OCI-LY1 (cell line): Measurements from ENCODE around the gene NKAP.

Experiments
- H2AFZ ChIP-seq: fragments of 200-600 bp; sonication (generic), shearing (Covaris generic); 2 replicates; pipeline ENCODE4 v1.6.0; 2014; ENCODE audit warnings: antibody characterized with exemption, mild to moderate bottlenecking, low read length
- H3F3A ChIP-seq: fragments of 200-600 bp; sonication (generic), shearing (Covaris generic); 2 replicates; pipeline ENCODE4 v1.6.0; 2014; ENCODE audit warnings: mild to moderate bottlenecking, antibody characterized with exemption, low read length, moderate library complexity; ENCODE audit not compliant: insufficient read depth
- H3K27ac ChIP-seq: fragments of 200-600 bp; sonication (generic); 2 replicates; pipeline ENCODE4 v1.5.1; 2014; ENCODE audit warnings: low read length, mixed run types, mild to moderate bottlenecking, low read depth; ENCODE audit not compliant: poor library complexity, severe bottlenecking
- H3K27me3 ChIP-seq: fragments of 200-600 bp; sonication (generic); 2 replicates; pipeline ENCODE4 v1.6.0; 2014; ENCODE audit warnings: antibody characterized with exemption, mild to moderate bottlenecking, low read length, moderate library complexity; ENCODE audit not compliant: insufficient read depth
- H3K36me3 ChIP-seq: fragments of 200-600 bp; sonication (generic); 2 replicates; pipeline ENCODE4 v1.6.1; 2014; ENCODE audit warnings: mild to moderate bottlenecking, antibody characterized with exemption, low read length, moderate library complexity, mixed read lengths; ENCODE audit not compliant: insufficient read depth
- H3K4me1 ChIP-seq: fragments of 200-600 bp; sonication (generic); 2 replicates; pipeline ENCODE4 v1.5.1; 2014; ENCODE audit warnings: mild to moderate bottlenecking, low read length, moderate library complexity; ENCODE audit not compliant: insufficient read depth, severe bottlenecking
- H3K4me2 ChIP-seq: fragments of 200-600 bp; sonication (generic), shearing (Covaris generic); 2 replicates; pipeline ENCODE4 v1.6.1; 2014; ENCODE audit warnings: low read length
- H3K4me3 ChIP-seq: fragments of 200-600 bp; sonication (generic); 2 replicates; pipeline ENCODE4 v1.5.1; 2014; ENCODE audit warnings: low read length, low read depth, mild to moderate bottlenecking, mixed read lengths; ENCODE audit not compliant: poor library complexity, severe bottlenecking
- H3K79me2 ChIP-seq: fragments of 200-600 bp; shearing (Covaris generic); 2 replicates; pipeline ENCODE4 v1.6.1; 2016; ENCODE audit warnings: mixed run types, low read length, mixed read lengths; ENCODE audit not compliant: insufficient read depth
- H3K9ac ChIP-seq: fragments of 200-600 bp; sonication (generic), shearing (Covaris generic); 2 replicates; pipeline ENCODE4 v1.6.1; 2014; ENCODE audit warnings: mild to moderate bottlenecking, low read length, mixed read lengths
- H3K9me2 ChIP-seq: fragments of 200-600 bp; sonication (generic), shearing (Covaris generic); 2 replicates; pipeline ENCODE4 v1.6.1; 2014; ENCODE audit warnings: low read depth, mild to moderate bottlenecking, low read length, mixed read lengths
- H3K9me3 ChIP-seq: fragments of 200-600 bp; shearing (Covaris generic); 2 replicates; pipeline ENCODE4 v1.6.1; 2014; ENCODE audit warnings: low read length, mixed read lengths
- H4K20me1 ChIP-seq: fragments of 200-600 bp; sonication (generic), shearing (Covaris generic); 2 replicates; pipeline ENCODE4 v1.6.0; 2016; ENCODE audit warnings: mild to moderate bottlenecking, low read length; ENCODE audit not compliant: insufficient read depth
- CTCF ChIP-seq: fragments of 200-600 bp; sonication (generic), shearing (Covaris generic); IDR thresholded peaks from 2 replicates; pipeline ENCODE4 v1.5.1; 2017; ENCODE audit warnings: mild to moderate bottlenecking, antibody characterized with exemption, low read length, moderate library complexity, mixed read lengths
- EZH2 ChIP-seq: fragments of 200-600 bp; sonication (generic), shearing (Covaris generic); IDR thresholded peaks from 2 replicates; pipeline ENCODE4 v1.8.0; 2017; ENCODE audit warnings: borderline replicate concordance, mixed run types, mild to moderate bottlenecking, antibody characterized with exemption, low read length, moderate library complexity, mixed read lengths

Gene NKAP

GRCh38 chrX:119954374-119954773 is 10.8 kb upstream of the NKAP start:
- no peaks in the 10 kb centered on the region for H3K36me3 ChIP-seq
- H3K79me2 ChIP-seq: no peaks in the 10 kb centered on the region

GRCh38 chrX:119948381-119948780 is 4.8 kb upstream of the NKAP start:
- Histone ChIP-seq H3K4me3 (no peak overlapping the region), H2AFZ (no peak overlapping the region), H3F3A (no peaks in the 10 kb centered on the region), H3K27me3 (no peaks in the 10 kb centered on the region), H3K27ac (no peak overlapping the region), H3K9ac (no peak overlapping the region), H3K36me3 (no peaks in the 10 kb centered on the region), H3K4me1 (peaks cover 7% of the 10 kb centered on the region), H3K9me3 (no peaks in the 10 kb centered on the region), H3K9me2 (no peaks in the 10 kb centered on the region), H4K20me1 (no peaks in the 10 kb centered on the region), H3K79me2 (no peaks in the 10 kb centered on the region), H3K4me2 (no peak overlapping the region)
- no peak for TF ChIP-seq EZH2
- no peak for TF ChIP-seq CTCF

More at GRCh38 chrX:119954374-119954773, 10.8 kb upstream of the NKAP start:
- Histone ChIP-seq H3K4me2 (no peak overlapping the region), H3K9me3 (no peaks in the 10 kb centered on the region), H3K27ac (no peak overlapping the region), H2AFZ (no peak overlapping the region), H3K9ac (no peak overlapping the region), H3F3A (no peaks in the 10 kb centered on the region), H4K20me1 (no peaks in the 10 kb centered on the region), H3K4me1 (no peaks in the 10 kb centered on the region), H3K9me2 (no peaks in the 10 kb centered on the region), H3K27me3 (no peaks in the 10 kb centered on the region), H3K4me3 (no peak overlapping the region)
- no peak for TF ChIP-seq CTCF
- TF ChIP-seq EZH2: no peak

- no peaks in the 10 kb centered on the region for H4K20me1 ChIP-seq
- no peak overlapping the region for H3K27ac ChIP-seq
- peaks cover 20% of the 10 kb centered on the region for H3K4me1 ChIP-seq
- TF ChIP-seq CTCF (no peak), EZH2 (no peak)
- H3K9ac ChIP-seq: no peak overlapping the region
- H3K79me2 ChIP-seq: 0 out of 2 replicates have a peak, but pooled peaks cover 4% of the 10 kb centered on the region
- H3K4me3 ChIP-seq: no peak overlapping the region
- H2AFZ ChIP-seq: no peak overlapping the region
- H3K4me2 ChIP-seq: no peak overlapping the region
- no peaks in the 10 kb centered on the region for H3K9me2 ChIP-seq
- no peaks in the 10 kb centered on the region for H3F3A ChIP-seq
- H3K36me3 ChIP-seq: no peaks in the 10 kb centered on the region
- H3K27me3 ChIP-seq: no peaks in the 10 kb centered on the region
- no peaks in the 10 kb centered on the region for H3K9me3 ChIP-seq
These were observed 1.9 kb upstream of the NKAP start for GRCh38 chrX:119945481-119945880.
